Skin epidermis (tissue), 12 donors: Measurements from ENCODE around the gene GRB7.

Source experiments
- H3K27ac ChIP-seq, 21 experiments: fragments of 200-600 bp; sonication (generic) in 11 of 21; one replicate each; pipeline ENCODE4 v1.5.0; 2020; ENCODE audit warnings: mild to moderate bottlenecking in 3 of 21, inconsistent platforms in 2 of 21, moderate library complexity in 2 of 21
- H3K4me3 ChIP-seq, 7 experiments: fragments of 200-600 bp; sonication (generic) in 2 of 7; one replicate each; pipeline ENCODE4 v1.5.0; 2020; ENCODE audit warnings: inconsistent platforms in 2 of 7, mild to moderate bottlenecking in 2 of 7, moderate library complexity in 1 of 7

Gene GRB7

DNA sequence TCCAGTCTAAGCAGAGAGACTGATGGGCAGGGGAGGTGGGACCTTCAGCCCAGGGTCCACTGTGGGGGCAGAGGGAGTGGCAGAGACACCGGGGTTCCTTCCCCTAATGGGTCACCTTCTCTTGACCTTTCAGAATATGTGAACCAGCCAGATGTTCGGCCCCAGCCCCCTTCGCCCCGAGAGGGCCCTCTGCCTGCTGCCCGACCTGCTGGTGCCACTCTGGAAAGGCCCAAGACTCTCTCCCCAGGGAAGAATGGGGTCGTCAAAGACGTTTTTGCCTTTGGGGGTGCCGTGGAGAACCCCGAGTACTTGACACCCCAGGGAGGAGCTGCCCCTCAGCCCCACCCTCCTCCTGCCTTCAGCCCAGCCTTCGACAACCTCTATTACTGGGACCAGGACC is 10.2 kb upstream of the GRB7 start:
- Histone ChIP-seq H3K27ac (peak overlapping the region in 1 of 21 experiments; percentile 9), H3K4me3 (no peak overlapping the region)

DNA sequence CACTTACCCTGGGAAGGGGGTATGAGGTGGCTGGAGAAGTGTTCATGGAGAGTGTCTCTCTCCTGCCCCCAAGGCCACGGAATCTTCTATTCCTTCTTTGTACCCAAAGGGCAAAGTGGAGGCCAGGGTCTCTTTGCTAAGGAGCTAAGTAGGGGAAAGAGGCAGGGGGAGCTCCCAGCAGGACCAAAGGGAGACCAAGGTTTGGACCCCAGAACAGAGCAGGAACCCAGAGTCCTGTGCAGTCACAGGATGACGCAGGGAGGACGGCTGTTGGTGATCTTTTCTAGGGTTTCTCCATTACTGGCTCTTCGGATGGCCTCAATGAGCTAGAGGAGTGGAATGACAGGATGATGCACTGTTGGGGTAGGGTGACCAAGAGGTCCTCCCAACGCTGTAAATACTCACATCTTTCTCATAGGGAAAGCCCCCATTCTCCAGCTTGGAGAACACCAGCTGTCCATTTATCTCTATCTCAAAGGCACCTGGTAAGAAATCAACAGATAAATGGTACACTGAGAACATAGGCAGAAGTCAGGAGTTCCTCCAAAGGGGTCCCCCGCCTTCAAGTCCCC is 8.4 kb upstream of the GRB7 start:
- peak overlapping the region; percentile 47 to 81 (median 68) for H3K4me3 ChIP-seq
- H3K27ac ChIP-seq: peak overlapping the region in 15 of 21 experiments; percentile 86 to 98 (median 92)

DNA sequence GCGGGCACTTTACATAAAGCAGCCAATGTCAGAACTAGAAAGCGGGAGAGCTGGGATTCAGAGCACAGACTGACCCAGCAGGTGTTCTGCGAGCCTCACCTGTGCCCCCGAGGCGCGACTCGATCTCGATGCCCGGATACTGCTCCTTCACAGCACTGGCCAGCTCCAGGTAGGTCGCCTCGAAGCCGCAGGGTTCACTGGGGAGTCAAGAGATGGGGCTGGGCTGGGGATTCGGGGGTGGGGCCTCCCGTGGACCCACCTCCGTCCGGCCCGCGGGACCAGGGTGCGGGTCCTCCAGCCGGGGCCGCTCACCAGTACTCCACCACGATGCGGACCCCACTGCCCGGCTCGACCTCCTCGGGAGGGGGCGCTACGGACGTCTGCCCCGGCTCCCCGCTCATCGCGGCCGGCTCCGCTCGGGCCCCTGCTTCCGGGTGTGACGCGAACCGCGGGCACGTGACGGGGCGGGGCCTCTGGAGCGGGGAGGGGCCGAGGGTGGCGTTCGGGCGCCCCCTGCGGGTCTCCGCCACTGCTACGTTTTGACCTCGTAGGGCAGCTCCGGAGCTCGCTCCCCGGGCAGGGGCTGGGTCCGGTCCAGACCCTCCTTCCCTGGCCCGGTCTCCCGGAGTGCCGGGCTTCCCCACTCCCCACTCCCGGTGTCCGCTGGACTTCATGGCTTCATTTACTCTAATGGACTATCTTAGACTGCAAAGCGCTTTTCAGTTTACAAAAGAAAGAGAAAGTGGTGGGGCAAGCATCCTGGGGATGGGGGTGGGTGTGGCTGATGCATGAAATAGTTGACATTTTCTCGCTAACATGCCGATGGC is 7.4 kb upstream of the GRB7 start, which contains the start of gene MIEN1:
MIEN1 (minus strand) TSS at position 438 of the 827 bp plus-strand sequence; CDS start at position 401, 37 bp downstream.
- Histone ChIP-seq H3K4me3 (peak within 1 kb of the TSS; percentile 47 to 81 (median 68)), H3K27ac (peak within 1 kb of the TSS; percentile 56 to 98 (median 92))

DNA sequence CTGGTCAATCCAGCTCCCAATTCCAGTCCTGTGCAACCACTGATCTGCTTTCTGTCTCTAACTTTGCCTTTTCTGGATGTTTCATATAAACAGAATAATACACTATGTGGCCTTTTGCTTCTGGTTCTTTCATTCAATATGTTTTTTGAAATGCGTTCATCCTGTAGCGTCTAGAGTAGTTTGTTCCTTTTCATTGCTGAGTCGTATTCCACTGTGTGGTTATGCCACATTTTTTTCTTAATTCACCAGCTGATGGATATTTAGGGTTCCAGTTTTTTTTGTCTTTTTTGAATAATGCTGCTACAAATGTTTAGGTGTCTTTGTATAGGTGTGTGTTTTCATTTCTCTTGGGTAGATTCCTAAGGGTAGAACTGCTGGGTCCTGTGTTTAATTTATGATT is 5.2 kb upstream of the GRB7 start:
- no peak overlapping the region for H3K27ac ChIP-seq
- no peak overlapping the region for H3K4me3 ChIP-seq

DNA sequence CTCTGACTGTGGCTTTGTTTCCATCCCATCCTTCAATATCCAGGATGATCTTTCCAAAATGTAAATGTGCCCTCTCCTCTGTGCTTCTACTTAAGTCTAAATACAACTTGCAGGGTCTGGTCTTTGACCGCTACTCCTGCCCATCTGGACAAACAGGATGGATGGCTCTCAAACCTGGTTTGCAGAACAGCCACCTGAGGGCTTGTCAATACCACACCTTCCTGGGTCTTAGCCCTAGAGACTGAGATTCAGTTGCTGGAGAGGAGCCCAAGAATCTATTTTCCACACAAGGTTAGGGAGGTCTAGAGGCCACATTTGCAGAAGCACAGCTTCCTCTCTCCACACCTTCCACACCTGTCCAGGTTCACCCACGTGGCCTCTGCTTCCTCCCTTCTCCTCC is 1.9 kb upstream of the GRB7 start:
- H3K27ac ChIP-seq: no peak overlapping the region
- H3K4me3 ChIP-seq: no peak overlapping the region

DNA sequence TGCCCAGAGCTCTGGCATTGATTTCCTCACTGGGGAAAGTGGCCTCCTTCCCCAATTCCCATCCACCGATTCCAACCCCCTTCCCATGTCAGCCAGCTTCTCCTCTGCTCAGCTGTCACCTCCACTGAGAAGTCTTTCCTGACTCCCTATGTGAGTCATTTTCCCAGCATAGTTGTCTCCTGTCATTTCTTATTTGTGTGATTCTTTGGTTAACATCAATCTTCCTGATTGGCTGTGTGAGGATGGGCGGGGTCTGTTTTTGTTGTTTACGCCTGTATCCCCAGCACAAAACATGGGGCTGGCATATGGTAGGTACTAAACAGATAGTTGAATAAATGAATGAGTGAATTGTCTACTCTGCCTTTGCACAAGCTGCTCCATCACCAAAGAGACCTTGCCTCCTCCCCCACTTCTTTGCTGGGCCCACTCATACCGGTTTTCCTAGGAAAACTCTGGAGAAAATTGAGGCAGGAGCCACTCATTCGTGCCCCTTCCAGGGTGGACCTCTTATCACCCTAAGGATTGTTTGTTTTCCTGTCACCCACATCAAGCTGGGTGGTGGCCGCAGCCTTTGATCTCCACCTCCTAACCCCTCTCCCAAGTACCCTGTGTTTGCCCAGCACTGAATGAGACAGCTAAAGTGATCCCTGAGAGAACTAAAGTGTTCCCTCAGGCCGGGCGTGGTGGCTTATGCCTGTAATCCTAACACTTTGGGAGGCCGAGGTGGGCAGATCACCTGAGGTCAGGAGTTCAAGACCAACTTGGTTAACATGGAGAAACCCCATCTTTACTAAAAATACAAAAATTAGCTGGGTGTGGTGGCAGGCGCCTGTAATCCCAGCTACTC is 1.2 kb upstream of the GRB7 start:
- peak overlapping the region in 1 of 21 experiments; percentile 78 for H3K27ac ChIP-seq
- H3K4me3 ChIP-seq: no peak overlapping the region

DNA sequence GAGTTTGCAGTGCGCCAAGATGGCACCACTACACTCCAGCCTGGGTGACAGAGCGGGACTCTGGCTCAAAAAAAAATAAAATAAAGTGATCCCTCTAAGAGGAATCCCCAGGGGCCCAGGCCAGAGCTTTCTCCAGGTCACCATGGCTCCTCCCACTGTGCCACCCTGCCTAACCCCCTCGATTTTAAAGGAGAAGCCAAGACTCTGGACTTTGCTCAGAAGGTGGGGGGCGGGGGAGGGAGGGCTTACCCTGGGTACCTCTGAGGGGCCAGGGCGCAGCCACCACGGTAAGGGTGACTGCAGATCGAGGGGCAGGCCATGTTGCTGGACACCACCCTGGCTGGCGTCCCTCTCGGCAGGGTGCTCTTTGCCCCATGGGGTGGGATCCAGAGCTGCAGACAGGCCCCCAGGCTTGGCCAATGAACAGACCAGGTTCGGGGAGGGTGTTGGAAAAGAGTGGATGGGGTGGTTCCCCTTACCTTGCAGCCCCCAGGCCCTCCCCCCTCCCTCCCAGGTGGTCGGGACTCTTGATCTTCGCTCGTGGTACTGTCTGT is 455 bp upstream of the GRB7 start:
- peak overlapping the region in 7 of 21 experiments; percentile 9 to 92 (median 85) for H3K27ac ChIP-seq
- H3K4me3 ChIP-seq: peak overlapping the region in 4 of 7 experiments; percentile 33 to 59 (median 44)

DNA sequence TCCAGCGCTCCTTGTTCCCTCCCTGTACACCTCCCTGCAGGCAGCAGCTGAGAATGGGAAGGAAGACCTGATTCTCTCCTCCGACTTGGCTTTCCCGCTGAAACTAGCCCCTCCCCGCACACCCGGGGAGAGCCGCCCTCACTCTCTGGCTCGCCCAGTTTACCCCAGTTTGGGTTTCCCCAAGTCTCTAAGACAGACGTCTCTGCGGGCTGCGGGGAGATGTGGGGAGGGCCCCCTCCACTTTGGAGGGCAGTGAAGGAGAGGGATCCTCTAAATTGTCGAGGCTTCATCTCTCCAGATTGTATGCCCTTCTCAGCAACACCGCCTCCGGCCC is 797 bp downstream of the GRB7 start:
- Histone ChIP-seq H3K27ac (peak overlapping the region in 19 of 21 experiments; percentile 29 to 94 (median 84)), H3K4me3 (peak overlapping the region; percentile 28 to 59 (median 35))

DNA sequence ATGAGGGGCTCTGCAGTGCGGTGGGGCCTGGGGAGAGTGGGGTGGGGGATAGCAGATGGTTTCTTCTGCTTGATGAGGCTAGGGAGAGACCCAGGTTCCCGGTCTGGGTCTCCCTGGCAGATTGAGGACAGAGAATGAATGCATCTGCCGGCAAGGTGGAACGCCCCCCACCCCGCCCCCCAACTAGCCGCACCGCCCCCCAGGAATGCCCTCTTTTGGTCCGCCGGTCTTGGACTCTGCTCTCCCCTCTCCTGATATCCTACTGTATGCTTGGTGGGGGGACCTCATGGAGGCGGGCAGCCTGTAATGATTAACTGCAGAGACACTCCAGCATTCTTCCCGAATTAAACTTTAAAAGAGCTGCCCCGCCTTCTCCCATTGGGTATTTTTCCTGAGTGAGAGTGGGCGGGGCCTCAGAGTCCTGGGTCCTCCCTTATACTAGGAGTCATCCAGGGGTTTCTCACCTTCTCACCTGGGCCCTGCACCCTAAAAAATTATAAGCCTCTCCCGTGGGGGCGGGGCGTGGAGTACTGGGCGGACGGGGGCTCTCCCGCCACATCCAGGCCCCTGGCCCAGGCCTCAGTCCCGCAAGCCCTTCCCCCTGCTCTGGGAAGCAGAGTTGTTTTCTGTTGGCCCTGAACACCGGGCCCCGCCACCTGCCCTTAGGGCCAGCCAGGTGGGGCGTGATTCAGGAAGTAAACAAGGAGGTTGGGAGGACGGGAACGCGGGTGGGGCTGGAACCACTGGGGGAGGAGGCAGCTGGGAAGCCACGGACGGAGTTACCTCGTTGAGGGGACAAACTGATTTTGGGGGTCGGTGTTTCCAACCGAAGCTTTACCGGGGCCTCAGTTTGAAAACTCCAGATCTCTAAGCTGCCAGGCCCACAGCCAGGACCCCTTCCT is 1.5 kb downstream of the GRB7 start:
- Histone ChIP-seq H3K4me3 (peak overlapping the region; percentile 28 to 59 (median 35)), H3K27ac (peak overlapping the region; percentile 67 to 94 (median 85))

DNA sequence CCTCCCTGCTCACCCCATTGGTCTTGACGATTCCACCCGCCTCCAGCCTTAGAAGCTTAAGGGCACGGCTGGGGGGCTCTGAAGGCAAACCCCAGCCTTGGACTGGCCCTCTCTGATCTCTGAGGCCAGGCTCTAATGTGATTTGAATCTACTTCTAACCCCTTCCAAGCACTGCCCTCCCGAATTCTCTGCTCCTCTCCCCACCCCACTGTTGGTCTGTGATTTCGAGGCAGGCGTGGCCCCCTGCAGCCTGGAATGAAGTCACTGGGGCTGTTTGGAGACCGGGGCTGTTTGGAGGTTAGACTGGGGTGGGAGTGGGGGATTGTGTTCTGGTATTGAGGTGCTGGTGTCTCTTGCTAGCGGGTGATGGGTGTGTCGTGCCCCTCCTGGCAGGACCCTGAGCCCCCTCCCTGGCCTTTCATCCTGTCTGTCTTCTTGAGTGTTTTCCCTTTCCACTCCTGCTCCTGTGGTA is 2.2 kb downstream of the GRB7 start:
- Histone ChIP-seq H3K27ac (peak overlapping the region; percentile 67 to 94 (median 85)), H3K4me3 (peak overlapping the region; percentile 28 to 59 (median 35))

DNA sequence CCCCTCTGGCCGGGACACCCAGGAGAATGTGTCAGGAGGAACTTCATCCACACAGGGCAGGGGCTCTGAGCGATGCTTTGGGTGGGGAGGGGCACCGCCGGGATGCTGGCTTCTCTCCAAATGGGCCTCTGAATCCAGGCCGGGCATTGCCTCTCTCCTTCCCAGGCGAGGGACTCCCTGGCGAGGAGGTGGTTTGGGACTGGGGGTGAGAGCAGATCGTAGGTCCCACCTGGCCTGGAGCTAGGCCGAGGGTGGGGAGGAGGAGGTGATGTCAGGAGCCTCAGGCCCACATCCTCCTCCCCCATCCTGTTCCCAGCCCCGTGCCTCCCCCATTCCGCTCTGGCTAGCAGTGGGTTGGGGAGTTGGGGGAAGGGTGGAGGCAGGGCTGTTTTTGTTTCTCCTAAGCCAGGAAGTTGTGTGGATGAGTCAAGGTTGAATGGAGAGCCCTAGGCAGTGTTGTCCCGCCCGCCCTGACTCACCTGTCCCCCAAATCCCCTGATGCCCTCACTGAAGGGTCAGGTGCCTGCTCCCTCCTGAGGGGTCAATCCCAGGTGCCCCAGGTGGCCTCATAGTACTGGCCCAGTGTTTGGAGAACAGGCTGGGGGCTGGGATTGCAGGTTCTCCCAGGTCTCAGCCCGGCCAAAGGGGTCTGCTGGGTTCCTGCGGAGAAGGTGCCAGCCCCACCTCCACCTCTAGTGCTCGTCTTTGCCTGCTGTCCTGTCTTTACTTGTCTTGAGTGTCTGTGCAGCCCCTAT is 2.8 kb downstream of the GRB7 start:
- H3K4me3 ChIP-seq: peak overlapping the region; percentile 28 to 59 (median 35)
- peak overlapping the region; percentile 64 to 94 (median 85) for H3K27ac ChIP-seq

DNA sequence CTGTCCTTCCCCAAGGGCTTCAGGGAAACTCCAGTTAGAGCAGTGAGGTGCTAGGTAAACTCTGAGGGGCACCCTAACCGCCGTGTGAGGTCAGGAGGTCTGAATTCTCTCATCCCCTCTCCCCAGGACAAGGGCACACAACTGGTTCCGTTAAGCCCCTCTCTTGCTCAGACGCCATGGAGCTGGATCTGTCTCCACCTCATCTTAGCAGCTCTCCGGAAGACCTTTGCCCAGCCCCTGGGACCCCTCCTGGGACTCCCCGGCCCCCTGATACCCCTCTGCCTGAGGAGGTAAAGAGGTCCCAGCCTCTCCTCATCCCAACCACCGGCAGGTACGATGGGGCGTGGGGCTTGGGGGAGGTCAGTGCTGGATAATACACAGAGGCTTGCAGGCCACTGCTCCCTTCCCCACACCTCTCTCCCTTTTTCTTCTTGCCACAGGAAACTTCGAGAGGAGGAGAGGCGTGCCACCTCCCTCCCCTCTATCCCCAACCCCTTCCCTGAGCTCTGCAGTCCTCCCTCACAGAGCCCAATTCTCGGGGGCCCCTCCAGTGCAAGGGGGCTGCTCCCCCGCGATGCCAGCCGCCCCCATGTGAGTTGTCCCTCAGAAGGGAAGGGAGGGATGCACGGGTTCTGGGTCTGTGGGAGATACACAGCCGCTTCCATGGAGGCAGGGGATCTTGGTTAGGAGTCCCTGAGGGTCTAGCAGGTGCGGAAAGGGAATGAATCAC is 4.6 kb downstream of the GRB7 start:
- H3K4me3 ChIP-seq: no peak overlapping the region
- H3K27ac ChIP-seq: no peak overlapping the region

DNA sequence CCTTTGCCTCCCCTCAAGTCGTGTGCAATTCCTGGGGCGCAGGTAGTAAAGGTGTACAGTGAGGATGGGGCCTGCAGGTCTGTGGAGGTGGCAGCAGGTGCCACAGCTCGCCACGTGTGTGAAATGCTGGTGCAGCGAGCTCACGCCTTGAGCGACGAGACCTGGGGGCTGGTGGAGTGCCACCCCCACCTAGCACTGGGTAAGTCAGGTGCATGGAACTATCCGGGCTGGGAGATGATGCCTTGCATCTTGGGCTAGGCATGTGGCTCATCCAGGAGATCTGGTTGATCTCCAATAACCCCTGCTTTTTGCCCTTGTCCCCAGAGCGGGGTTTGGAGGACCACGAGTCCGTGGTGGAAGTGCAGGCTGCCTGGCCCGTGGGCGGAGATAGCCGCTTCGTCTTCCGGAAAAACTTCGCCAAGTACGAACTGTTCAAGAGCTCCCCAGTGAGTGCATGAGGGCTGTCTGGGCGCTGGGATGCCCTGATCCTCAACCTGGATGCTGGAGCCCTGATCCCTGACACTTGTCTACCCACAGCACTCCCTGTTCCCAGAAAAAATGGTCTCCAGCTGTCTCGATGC is 5.2 kb downstream of the GRB7 start:
- no peak overlapping the region for H3K27ac ChIP-seq
- no peak overlapping the region for H3K4me3 ChIP-seq

DNA sequence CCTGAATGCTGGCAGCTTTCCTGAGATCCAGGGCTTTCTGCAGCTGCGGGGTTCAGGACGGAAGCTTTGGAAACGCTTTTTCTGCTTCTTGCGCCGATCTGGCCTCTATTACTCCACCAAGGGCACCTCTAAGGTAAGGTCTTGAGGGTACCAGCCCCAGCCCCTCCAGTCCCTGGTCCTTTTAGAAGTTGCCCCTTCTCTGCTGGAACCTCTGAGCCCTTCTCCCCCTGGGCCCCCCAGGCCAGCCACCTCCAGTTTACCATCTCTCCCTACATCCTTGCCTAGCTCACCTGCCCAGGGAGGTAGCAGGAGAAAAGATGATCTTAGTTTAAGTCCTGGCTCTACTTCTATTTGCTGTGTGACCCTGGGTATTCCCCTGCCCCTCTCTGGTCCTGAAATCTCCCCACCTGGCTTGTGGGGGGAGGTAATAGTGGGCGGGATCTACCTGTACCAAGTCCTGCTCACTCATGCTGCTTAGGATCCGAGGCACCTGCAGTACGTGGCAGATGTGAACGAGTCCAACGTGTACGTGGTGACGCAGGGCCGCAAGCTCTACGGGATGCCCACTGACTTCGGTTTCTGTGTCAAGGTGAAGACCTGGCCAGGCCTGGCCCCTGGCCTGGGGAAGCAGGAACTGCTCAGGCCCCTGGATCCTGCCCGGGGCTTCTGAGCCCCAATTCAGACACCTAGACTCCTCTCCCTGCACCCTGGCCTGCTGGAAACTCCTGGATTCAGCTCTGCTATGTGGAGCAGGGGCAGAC is 6.5 kb downstream of the GRB7 start:
- Histone ChIP-seq H3K4me3 (no peak overlapping the region), H3K27ac (no peak overlapping the region)

DNA sequence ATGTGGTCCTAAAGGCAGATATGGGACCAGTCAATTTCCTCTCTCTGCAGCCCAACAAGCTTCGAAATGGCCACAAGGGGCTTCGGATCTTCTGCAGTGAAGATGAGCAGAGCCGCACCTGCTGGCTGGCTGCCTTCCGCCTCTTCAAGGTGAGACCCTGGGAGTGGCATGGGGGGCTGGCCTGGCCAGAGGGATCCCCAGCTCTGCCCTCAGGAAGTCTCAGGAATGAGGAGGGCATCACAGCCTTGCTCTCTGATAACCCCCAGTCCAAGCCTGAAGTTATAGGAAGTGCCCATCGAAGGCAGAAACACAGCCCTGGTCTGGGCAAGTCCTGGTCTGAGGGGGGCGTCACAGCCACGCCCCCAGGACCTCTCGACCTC is 7.1 kb downstream of the GRB7 start:
- no peak overlapping the region for H3K4me3 ChIP-seq
- no peak overlapping the region for H3K27ac ChIP-seq

DNA sequence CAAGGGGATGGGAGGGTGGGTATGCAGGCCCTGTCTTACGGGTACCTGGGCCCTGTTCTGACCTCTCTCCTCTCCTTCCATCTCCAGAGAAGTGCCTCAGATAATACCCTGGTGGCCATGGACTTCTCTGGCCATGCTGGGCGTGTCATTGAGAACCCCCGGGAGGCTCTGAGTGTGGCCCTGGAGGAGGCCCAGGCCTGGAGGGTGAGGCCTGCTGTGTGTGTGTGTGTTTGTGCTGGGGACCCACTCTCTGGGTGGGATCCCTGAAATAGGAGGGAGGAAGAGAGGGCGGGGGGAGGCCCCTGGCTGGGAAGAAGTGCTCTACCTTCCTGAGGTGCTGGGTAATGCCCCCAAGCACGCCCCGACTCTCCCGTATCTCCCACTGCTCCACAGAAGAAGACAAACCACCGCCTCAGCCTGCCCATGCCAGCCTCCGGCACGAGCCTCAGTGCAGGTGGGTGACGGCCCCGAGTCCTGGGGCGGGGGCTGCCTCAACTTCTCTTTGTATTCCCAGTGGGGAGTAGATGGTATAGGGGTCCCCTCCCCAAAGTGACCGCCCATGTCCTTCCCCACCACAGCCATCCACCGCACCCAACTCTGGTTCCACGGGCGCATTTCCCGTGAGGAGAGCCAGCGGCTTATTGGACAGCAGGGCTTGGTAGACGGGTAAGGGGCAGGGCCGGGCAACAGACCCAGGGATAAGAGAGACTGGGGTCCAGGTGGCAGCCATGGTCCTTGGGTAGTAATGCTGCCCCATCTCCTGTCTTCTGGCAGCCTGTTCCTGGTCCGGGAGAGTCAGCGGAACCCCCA is 7.8 kb downstream of the GRB7 start:
- Histone ChIP-seq H3K27ac (no peak overlapping the region), H3K4me3 (no peak overlapping the region)
